H7 (cell line): ENCODE results near the gene PRDM15. TPM values are rescaled to one million over a fixed set of nuclear protein-coding genes. Genes with fewer than 3 reads are reported as not detected.
A peak's percentile ranks its signal among the peaks of the same experiment; 100 is the strongest.

Experiments
- DNase-seq: peaks from one replicate; pipeline ENCODE4 v3.0.0; 2012
- H3K27me3 ChIP-seq: 2 replicates; pipeline ENCODE4 v1.6.0; 2011; ENCODE audit warnings: mild to moderate bottlenecking, low read length; ENCODE audit not compliant: control insufficient read depth, insufficient read depth
- H3K36me3 ChIP-seq: replicated peaks from 2 replicates; pipeline ENCODE4 v1.5.1; 2011; ENCODE audit warnings: low read length; ENCODE audit not compliant: control insufficient read depth, insufficient read depth
- H3K4me3 ChIP-seq: 2 replicates; pipeline ENCODE4 v1.5.1; 2011; ENCODE audit warnings: low read depth, mild to moderate bottlenecking, control low read depth, low read length, moderate library complexity; ENCODE audit not compliant: insufficient read depth
- total RNA-seq: library from RNA; depleted of rRNA; stranded (reverse); fragments of >200 nt; shearing (Covaris generic); gene quantifications from 2 replicates; pipeline ENCODE4 v1.2.3, GENCODE V29; 2014

PRDM15 gene
- total RNA-seq, 1 experiment from 2014 or later: 6.7 TPM

DNA sequence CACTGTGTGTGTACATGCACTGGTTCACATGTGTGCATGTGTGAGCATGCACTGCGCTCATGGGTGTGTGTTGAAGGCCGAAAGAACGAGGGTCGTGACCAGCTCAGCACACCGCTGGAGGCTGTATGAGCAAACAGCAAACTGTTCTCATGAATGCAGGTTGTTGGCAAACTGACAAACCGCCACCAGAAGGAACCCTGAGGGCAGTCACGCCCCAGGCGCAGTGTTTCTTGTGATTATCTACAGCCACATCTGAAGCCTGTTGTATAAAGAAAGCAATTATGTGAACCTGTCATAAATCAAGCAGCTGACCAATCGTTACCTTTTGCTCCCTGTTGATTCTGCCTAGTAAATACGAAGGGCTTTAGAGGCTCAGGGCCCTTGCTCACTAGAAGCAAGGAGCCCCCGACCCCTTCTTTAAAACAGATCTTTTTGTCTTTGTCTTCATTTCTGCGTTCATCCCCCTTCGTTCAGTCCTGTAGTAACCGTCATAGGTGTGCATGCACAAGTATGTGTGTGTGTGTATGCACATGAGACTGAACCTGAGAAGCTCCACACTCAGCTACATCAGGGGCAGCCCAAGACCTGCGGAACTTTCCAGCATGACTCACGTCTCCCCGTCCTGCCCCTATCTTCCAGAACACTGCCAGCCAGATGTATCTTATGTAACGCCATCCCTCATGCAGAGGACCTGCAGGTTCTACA, 95.5 kb downstream of the PRDM15 start:
- Histone ChIP-seq H3K4me3 (no peak overlapping the region), H3K36me3 (no peaks in the 10 kb centered on the region), H3K27me3 (no peaks in the 10 kb centered on the region)
- DNase-seq: no peak

DNA sequence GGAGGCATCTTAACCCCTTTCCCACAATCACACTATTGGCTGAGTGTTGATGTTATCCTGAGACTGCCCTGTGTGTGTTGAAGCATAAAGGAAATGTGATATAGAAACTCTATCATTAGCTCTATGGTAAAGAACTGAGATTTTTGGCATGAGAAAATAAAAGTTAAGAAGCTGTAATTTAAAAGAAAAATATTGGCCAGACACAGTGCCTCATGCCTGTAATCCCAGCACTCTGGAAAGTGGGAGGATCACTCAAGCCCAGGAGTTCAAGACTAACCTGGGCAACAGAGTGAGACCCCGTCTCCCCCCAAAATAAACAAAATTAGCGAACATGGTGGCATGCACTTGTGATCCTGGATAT, 98.1 kb downstream of the PRDM15 start:
- no peaks in the 10 kb centered on the region for H3K36me3 ChIP-seq

DNA sequence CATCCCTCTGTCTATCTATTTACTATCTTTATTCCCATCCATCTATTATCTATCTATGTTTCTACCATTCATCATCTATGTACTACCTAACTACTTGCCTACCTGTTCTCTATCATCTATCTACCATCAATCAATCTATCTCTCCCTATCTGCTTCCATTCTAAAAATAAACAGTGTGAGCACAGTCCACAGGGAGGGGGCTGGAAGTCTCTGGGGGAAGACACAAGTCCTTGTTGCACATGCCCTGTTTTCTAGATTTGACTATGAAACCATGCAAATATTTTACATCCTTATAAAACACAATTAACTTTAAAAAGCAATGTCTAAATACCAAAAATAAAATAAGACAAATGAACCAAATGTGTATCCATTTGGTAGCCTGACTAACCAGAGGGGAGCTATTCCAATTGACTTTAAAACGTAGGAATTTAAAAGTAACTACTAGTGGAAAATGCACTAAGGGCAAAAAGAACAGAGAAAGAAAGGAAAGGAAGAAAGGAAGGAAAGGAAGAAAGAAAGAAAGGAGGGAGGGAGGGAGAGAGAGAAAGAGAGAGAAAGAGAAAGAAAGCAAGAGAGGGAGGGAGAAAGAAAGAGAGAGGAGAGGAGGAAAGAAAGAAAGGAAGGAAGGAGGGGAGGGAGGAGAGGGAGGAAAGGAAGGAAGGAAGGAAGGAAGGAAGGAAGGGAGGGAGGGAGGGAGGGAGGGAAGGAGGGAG, 98.7 kb downstream of the PRDM15 start:
- Histone ChIP-seq H3K27me3 (peaks cover 3% of the 10 kb centered on the region; the same call in 1 of the 2 replicates), H3K36me3 (no peaks in the 10 kb centered on the region), H3K4me3 (no peak overlapping the region)
- DNase-seq: no peak

More for the DNA sequence above, 98.1 kb downstream of the PRDM15 start:
- Histone ChIP-seq H3K27me3 (peaks cover 3% of the 10 kb centered on the region; the same call in 1 of the 2 replicates), H3K4me3 (no peak overlapping the region)
- DNase-seq: no peak

DNA sequence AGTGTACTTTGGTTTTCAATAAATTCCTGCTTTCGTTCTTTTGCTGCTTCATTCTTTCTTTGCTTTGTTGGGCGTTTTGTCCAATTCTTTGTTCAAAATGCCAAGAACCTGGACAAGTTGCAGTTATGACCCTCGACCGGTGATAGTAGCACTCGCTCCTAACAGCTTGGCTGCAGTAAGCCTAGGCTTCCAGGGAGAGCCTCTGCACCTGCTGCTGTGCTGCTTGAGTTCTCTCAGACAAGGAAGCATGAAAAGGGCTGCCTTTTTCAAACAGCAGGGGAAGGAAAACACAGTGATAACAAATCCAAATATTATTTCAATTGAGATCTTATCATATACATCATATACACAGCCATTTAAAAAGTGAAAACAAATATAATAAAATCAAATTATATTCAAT, 99.5 kb downstream of the PRDM15 start:
- no peak for DNase-seq
- peak overlapping the region; percentile 8; the same call in 1 of the 2 replicates for H3K4me3 ChIP-seq
- H3K36me3 ChIP-seq: no peaks in the 10 kb centered on the region
- peaks cover 3% of the 10 kb centered on the region; the same call in 1 of the 2 replicates for H3K27me3 ChIP-seq

DNA sequence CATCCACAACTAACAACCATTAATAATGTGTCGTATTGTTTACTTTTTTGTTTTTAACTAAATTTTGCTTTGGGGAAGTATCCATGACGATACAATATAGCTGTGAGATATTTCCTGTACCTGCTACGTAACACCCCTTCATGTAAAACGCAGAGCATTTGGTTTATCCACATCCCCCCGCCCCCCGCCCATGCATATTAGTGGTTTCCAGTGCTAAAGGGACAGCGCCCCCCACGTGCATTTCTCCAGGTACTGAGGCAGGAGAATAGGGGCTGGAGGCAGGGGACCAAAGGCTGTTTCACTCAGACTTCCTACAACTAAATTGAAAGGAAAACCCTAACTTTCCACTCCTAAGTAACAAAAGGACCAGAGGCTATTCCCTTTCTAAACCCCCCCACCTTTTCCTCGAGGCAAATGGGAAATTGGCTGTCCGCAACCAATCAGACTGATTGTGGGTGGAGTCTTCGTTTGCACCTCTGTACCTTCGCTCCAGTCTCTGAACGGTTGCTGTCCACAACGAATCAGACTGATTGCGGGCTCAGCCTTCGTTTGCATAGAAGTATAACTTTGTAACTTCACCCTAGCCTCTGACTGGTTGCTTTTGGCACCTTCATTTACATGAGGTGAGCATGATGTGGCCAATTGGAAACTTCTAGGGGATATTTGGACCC, 100.1 kb downstream of the PRDM15 start:
- peak overlapping the region; percentile 24; the same call in 1 of the 2 replicates for H3K4me3 ChIP-seq
- H3K27me3 ChIP-seq: peaks cover 3% of the 10 kb centered on the region; the same call in 1 of the 2 replicates
- H3K36me3 ChIP-seq: no peaks in the 10 kb centered on the region
- peak; percentile 71 for DNase-seq

DNA sequence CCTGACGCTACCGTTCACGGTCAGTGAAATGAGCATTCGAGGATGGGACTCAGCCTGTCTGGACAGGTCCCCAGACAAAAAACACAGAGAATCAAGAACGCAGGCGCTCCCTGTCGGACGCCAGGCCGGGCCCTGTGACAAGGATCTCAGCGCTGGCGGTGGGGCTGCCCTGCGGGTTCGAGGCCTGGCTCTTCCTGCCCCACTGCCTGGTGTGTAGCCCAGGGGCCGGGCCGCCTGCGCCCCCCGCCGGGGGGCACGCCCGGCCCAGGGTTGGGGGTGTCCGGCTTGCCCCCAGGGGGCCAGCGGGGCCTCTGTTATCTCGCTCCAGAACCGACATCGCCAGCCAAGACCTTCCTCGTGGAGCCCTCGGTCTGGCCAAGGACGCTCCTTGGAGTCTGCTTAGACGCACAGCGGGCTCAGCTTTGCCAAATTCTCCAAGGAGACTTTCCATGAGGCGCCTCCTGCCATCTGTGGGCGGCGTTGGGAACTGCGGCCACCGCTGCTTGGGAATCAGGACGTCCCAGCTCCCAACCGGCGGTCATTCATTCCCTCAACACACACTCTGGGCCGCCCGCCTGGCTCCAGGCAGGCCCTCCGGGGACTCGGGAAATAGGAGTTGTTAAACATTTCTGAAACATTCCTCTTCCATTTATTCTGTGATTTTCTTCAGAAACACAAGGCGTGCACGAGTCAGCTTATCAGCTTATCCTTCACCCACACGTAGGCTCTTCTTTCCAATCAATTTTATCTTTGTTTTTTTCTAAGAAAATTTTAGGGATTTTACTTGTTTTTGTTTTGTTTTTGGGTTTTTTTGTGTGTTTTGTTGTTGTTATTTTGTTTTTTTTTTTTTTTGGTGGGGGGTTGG, 101.0 kb downstream of the PRDM15 start:
- H3K36me3 ChIP-seq: no peaks in the 10 kb centered on the region
- no peak overlapping the region for H3K4me3 ChIP-seq
- peaks cover 3% of the 10 kb centered on the region; the same call in 1 of the 2 replicates for H3K27me3 ChIP-seq
- DNase-seq: peak; percentile 92

DNA sequence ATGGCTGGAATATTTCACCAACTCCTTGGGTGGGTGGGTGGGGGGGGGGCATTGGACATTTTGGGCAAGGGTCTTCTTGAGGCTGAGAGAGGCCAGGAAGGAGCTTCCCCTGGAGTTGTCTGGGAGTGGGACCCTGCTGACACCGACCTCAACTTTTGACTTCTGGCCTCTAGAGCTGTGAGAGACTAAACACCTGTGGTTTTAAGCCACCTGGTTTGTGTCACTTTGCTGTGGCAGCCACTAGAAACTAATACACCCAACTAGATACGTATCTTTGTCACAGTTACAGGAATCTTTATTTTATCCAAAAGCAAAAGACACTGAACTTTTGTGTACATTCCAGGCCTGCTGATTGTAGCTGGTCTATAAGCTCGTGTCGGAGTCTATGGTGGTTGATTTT, 102.4 kb downstream of the PRDM15 start:
- H3K27me3 ChIP-seq: peaks cover 4% of the 10 kb centered on the region; the same call in 1 of the 2 replicates
- DNase-seq: no peak
- H3K4me3 ChIP-seq: no peak overlapping the region
- H3K36me3 ChIP-seq: no peaks in the 10 kb centered on the region

DNA sequence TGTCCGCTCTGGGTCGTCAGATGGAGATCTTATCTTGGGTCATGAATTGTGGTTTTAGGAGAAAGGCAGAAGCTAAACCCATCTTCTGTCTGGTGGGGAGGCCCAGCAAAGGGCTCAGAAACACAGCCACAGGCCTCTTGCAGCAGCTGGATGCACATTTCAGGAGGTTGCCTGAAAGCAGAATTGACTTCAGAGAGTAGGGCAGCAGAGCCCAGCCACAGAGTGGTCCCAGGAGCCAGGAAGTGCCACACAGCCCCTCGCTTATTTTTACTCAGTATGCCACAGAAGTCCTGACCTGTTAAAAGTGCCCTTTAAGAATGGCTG, 104.0 kb downstream of the PRDM15 start:
- Histone ChIP-seq H3K4me3 (no peak overlapping the region), H3K36me3 (no peaks in the 10 kb centered on the region), H3K27me3 (peaks cover 15% of the 10 kb centered on the region)
- no peak for DNase-seq

DNA sequence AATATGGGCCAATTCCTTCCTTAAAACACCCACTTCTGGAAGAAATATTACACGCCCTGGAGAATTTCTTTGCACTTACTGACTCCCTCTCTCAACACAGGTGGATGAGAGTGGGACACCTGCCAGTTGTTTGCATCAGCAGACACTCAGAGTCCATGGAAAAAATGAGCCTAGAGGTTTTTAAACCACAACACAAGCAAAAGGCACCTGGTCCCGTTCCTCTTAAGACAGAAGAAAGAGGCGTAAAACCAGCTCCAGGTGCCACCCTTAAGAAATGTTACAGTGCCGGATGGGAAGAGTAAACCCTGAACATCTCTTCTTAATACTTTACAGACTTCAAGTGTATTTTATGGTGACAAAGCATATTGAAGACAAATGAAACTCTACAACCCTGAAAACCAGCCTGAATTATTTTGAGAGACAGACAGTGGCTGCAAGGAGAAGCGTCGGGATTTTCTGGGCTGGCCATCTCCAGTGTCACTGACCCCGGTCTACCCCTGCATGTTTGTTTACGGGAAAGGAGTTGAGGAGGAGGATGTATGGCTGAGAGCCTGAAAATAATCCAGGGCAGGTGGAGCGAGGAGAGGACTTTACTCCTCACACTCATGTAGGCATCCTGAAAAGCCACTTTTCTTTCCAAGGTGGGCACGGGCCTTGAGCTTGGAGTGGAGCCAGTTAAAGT, 104.5 kb downstream of the PRDM15 start:
- Histone ChIP-seq H3K36me3 (no peaks in the 10 kb centered on the region), H3K4me3 (no peak overlapping the region), H3K27me3 (peaks cover 20% of the 10 kb centered on the region)
- no peak for DNase-seq

DNA sequence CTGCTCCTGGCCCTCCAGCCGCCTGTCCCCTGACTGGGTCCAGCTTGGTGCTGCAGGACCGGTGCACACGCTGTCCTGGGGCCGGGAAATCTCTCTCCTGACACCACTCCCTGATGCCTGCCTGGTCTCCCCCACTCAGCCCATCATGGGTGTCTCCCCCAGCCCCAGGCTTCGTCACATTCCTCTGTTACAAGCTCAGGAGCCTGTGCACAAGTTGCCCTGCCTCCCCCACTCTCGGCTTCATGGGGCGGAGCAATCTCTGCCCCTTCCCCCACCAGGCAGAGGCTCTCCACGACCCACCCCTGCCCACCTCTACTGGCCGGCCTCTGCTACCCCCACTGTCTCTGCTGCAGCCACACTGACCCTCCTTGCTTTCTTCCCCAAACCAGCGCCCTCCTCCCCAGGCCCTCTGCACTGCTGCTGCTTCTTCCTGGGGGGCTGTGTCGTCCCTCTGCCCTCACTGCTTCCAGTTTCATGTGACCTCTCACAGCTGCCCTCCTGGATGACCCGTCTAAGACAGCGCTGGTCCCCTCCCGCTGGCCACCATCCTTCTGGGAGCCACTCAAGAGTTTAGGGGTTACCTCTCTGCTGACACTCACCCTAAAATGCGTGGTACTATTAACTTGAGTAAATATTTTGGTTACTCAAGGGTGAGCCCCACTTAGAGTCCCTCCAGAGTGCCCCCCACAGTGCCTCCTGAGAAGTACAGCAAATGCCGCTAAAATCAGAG, 106.6 kb downstream of the PRDM15 start:
- peak; percentile 76 for DNase-seq
- Histone ChIP-seq H3K27me3 (peaks cover 41% of the 10 kb centered on the region), H3K36me3 (no peaks in the 10 kb centered on the region), H3K4me3 (no peak overlapping the region)

DNA sequence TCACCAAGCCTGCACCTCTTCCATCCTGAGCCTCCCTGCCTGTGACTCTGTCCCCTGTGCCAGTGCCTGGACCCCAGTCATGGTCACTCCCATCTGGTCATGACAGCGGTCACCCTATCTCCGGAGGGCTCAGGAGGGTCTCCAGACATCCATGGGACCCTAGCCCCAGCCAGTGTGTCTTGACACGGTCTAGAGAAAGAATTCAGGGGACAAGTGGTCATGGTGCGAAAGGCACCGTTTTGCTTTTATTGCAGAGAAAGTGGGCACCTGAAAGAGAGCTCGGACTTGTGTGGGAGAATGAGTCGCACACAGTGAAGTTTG, 107.6 kb downstream of the PRDM15 start:
- peaks cover 44% of the 10 kb centered on the region for H3K27me3 ChIP-seq
- H3K4me3 ChIP-seq: no peak overlapping the region
- H3K36me3 ChIP-seq: no peaks in the 10 kb centered on the region
- DNase-seq: no peak

DNA sequence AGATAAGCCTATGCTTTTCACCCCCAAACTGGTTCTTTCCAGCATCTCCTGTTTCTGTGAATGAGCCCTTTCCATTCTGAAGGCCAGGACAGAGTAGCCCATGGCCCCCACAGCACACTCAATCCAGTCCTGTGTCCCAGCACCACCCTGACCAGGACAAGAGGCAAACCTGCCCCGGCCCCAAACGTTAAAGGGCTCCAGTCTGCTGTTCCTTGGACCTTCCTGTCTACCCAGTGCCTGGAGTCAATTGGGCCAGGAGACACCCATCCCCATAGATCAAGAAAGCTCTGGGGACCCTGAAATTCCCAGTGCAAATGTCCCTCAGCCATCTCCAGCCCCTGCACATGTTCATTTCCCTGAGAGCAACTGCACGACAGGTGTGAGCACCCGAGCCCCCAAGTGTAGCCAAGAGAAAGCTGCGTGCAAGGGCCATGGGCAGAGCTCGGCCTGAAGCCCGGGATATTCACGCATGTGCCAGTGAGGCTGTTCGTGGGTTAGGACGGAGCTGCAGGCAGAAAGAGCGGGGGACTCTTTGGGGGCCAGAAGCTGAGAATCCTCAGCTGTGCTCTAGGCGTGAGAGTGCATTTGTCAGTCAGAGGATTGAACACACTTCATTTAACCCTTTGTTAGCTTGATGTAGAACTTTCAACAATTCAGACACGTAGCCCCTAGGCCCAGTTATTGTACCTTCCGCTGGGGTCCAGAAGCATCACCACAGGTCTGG, 108.1 kb downstream of the PRDM15 start:
- H3K27me3 ChIP-seq: peaks cover 49% of the 10 kb centered on the region
- peak; percentile 12 for DNase-seq

DNA sequence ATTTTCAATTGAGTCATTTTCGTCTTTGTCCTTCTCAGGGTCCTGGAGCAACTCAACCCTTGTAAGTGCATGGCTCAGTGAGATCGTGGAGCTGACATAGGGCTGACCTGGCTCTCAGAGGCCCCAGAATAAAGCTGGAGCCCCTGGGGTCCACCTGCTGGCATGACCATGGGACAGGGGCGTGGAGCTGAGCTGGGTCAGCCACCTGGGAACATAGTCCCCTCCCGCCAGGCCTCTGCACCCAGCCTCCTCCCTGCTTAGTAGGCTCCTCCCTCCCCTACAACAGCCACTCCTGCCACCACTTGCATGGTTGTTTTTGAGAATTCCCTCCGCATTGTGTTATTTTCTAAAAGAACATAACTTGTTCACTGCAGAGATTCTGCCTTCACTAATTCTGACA, 109.2 kb downstream of the PRDM15 start:
- Histone ChIP-seq H3K4me3 (no peak overlapping the region), H3K27me3 (peaks cover 61% of the 10 kb centered on the region), H3K36me3 (no peaks in the 10 kb centered on the region)
- DNase-seq: peak; percentile 26

More for the DNA sequence above, 108.1 kb downstream of the PRDM15 start:
- Histone ChIP-seq H3K4me3 (no peak overlapping the region), H3K36me3 (no peaks in the 10 kb centered on the region)
